C1 segment of cervical spinal cord (tissue), 14 donors: ENCODE measurements around the gene EARS2.
"Not testable (repeated sequence)": the region's sequence is repeated elsewhere in the genome, so short reads cannot be mapped to it uniquely, and the experiment has no call there.

ENCODE experiments used
- DNase-seq, 14 donors: peaks; one replicate each; lab custom pipeline; 2025; lab: John Stamatoyannopoulos, UW

The EARS2 gene

GRCh38 chr16:23483492-23483891 is 73.7 kb downstream of the EARS2 start:
- DNase-seq, result not testable (repeated sequence)

GRCh38 chr16:23482778-23483177 is 74.4 kb downstream of the EARS2 start:
- DNase-seq, result no peak

GRCh38 chr16:23480257-23480656 is 76.9 kb downstream of the EARS2 start:
- DNase-seq, result no peak

- DNase-seq, result no peak
Measured at GRCh38 chr16:23479138-23479537, 78.0 kb downstream of the EARS2 start.

- DNase-seq, result no peak
Measured at GRCh38 chr16:23478566-23478965, 78.6 kb downstream of the EARS2 start.

- DNase-seq, result no peak
Measured at GRCh38 chr16:23476289-23476688, 80.9 kb downstream of the EARS2 start.
